Mucosa of stomach (tissue), 1 donor: ENCODE results near the gene SPATS2L.
"Not testable (repeated sequence)": the region's sequence is repeated elsewhere in the genome, so short reads cannot be mapped to it uniquely, and the experiment has no call there.

Experiments used
- H3K27me3 ChIP-seq: one replicate; pipeline ENCODE4 v1.7.0; 2013; ENCODE audit warnings: mild to moderate bottlenecking, low read length; ENCODE audit not compliant: control insufficient read depth, insufficient read depth
- H3K36me3 ChIP-seq: one replicate; pipeline ENCODE4 v1.7.0; 2013; ENCODE audit warnings: low read length; ENCODE audit not compliant: control insufficient read depth, insufficient read depth
- H3K4me1 ChIP-seq: one replicate; pipeline ENCODE4 v1.7.0; 2013; ENCODE audit warnings: mild to moderate bottlenecking, low read length; ENCODE audit not compliant: control insufficient read depth, insufficient read depth
- H3K4me3 ChIP-seq: one replicate; pipeline ENCODE4 v1.7.0; 2013; ENCODE audit warnings: low read length
- H3K9ac ChIP-seq: one replicate; pipeline ENCODE4 v1.7.0; 2013; ENCODE audit warnings: mild to moderate bottlenecking, low read length, moderate library complexity
- H3K9me3 ChIP-seq: one replicate; pipeline ENCODE4 v1.7.0; 2013; ENCODE audit warnings: mild to moderate bottlenecking, low read length, moderate library complexity; ENCODE audit not compliant: control insufficient read depth
- donor health status: Pancreatic carcinoma.

Gene SPATS2L

GRCh38 chr2:200330351-200331060 is 24.0 kb downstream of the SPATS2L start:
- Histone ChIP-seq H3K4me1 (peaks cover 5% of the 10 kb centered on the region), H3K9me3 (no peaks in the 10 kb centered on the region), H3K27me3 (no peaks in the 10 kb centered on the region), H3K36me3 (no peaks in the 10 kb centered on the region), H3K4me3 (no peak overlapping the region), H3K9ac (no peak overlapping the region)

DNA sequence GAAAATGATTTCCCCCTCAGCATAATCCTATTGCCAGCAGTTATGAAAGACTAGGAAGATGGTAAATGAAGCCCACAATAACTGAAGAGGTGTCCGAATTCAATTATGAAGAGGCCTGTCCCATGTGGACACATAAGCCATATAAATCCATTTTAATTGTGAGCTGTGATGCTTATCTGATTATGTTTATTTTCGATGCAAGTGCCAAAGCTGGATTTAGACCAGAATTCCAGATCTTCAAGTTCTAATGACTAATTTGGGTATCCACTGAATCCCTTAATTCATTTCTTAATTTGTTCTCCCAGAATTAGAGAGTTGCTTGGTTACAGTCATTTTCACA is 24.5 kb downstream of the SPATS2L start:
- H3K9me3 ChIP-seq: no peaks in the 10 kb centered on the region
- peaks cover 9% of the 10 kb centered on the region for H3K4me1 ChIP-seq
- H3K4me3 ChIP-seq: no peak overlapping the region
- H3K27me3 ChIP-seq: no peaks in the 10 kb centered on the region
- H3K36me3 ChIP-seq: no peaks in the 10 kb centered on the region
- H3K9ac ChIP-seq: no peak overlapping the region

DNA sequence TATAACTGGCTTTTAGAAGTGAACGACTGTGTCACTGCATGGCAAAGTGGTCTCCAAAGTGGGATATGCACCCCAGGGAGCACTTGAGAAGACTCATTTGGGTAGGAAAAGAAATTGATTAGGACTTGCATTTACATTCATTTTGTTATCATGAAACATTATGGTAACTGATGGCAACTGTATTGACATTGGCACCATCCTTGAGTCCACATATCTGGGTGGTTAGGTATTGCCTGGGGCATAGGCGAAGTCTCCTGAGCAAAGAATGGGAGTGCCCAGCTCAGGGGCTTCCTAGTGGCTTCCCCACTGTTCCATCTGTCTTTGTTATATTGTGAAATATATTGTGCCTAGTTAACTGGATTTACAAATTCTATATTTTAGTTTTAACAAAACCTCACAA is 29.2 kb downstream of the SPATS2L start:
- peaks cover 14% of the 10 kb centered on the region for H3K4me1 ChIP-seq

GRCh38 chr2:200336980-200337615 is 30.6 kb downstream of the SPATS2L start:
- H3K9me3 ChIP-seq: no peaks in the 10 kb centered on the region
- no peaks in the 10 kb centered on the region for H3K27me3 ChIP-seq
- H3K9ac ChIP-seq: no peak overlapping the region
- no peak overlapping the region for H3K4me3 ChIP-seq
- H3K36me3 ChIP-seq: no peaks in the 10 kb centered on the region
- peaks cover 14% of the 10 kb centered on the region for H3K4me1 ChIP-seq

More for the DNA sequence above, 29.2 kb downstream of the SPATS2L start:
- no peak overlapping the region for H3K4me3 ChIP-seq
- no peaks in the 10 kb centered on the region for H3K27me3 ChIP-seq
- no peaks in the 10 kb centered on the region for H3K9me3 ChIP-seq
- no peak overlapping the region for H3K9ac ChIP-seq
- H3K36me3 ChIP-seq: no peaks in the 10 kb centered on the region

DNA sequence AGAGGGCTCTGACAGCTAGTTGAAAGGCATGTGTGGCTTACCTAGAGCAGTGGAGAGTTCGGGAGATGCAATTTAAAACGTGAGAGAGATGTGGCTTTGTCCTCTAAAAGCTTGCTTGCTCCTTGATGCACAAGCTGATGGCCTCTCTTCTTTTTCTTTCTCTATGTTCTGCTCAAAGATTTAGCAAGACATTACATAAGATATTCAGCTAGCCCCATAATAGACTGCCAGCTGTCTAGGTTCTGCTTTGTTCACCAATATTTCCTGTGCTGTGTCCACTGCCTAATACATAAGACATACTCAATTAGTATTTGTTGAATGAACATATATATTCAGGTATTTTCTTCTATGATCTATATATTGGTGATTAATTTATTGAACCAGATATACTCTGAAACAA is 31.1 kb downstream of the SPATS2L start:
- Histone ChIP-seq H3K4me1 (peaks cover 14% of the 10 kb centered on the region), H3K9me3 (no peaks in the 10 kb centered on the region), H3K4me3 (no peak overlapping the region), H3K9ac (no peak overlapping the region), H3K27me3 (no peaks in the 10 kb centered on the region), H3K36me3 (no peaks in the 10 kb centered on the region)

- peaks cover 14% of the 10 kb centered on the region for H3K4me1 ChIP-seq
Measured at GRCh38 chr2:200338692-200339091, 32.2 kb downstream of the SPATS2L start.

DNA sequence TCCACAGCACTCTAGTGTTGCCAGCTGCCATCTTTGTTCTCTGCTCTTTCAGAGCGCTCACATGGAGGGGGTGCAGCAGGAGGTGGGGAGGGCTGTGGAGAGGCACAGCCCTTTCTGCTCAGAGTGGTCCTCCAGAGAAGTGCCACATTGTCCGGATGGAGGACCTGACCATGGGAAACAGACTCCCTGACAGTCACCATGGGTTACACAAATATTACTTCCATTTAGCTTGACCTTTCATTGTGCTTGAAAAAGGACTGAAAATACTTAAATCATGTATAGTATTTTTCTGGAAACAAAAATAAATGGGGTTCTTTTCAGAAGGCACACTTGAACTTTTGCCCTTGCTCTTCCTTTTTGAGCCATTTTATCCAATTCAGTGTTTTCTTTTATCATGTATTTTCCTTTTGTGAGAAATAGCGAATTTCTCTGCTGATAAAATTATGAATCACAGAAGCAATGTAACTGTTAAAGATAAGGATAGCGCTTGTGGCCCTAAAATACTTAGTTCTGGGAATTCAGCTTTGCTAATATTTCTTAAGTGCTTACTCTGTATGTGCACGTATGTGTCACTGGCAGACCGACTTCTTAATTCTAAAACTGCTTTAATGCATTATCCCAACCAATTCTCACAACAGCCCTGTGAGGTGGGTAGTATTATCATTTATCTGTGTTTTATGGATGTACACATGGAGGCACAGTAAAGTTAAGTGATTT is 34.2 kb downstream of the SPATS2L start:
- no peaks in the 10 kb centered on the region for H3K36me3 ChIP-seq
- peaks cover 8% of the 10 kb centered on the region for H3K4me1 ChIP-seq
- no peaks in the 10 kb centered on the region for H3K9me3 ChIP-seq
- no peak overlapping the region for H3K9ac ChIP-seq
- H3K4me3 ChIP-seq: no peak overlapping the region
- H3K27me3 ChIP-seq: no peaks in the 10 kb centered on the region

More at GRCh38 chr2:200338692-200339091, 32.2 kb downstream of the SPATS2L start:
- Histone ChIP-seq H3K4me3 (no peak overlapping the region), H3K9me3 (no peaks in the 10 kb centered on the region), H3K36me3 (no peaks in the 10 kb centered on the region), H3K27me3 (no peaks in the 10 kb centered on the region), H3K9ac (no peak overlapping the region)

DNA sequence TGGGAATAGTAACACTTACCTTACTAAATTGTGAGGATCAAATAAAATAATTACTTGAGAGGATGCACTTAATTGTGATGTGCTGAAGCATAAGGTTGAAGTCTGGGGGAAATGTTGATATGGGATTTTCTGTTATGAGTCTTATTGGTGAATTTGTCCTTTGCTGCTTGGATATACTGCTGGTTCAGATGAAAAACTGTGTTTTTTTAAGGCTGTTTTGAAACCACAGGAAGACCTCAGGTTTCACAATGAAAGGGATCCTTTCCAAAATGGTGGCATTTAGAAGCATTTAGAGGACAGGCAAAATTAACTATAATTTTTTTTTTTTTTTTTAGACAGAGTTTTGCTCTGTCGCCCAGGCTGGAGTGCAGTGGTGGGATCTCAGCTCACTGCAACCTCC is 34.9 kb downstream of the SPATS2L start:
- Histone ChIP-seq H3K4me3 (no peak overlapping the region), H3K36me3 (no peaks in the 10 kb centered on the region), H3K9ac (no peak overlapping the region), H3K9me3 (no peaks in the 10 kb centered on the region), H3K27me3 (no peaks in the 10 kb centered on the region), H3K4me1 (peaks cover 6% of the 10 kb centered on the region)

DNA sequence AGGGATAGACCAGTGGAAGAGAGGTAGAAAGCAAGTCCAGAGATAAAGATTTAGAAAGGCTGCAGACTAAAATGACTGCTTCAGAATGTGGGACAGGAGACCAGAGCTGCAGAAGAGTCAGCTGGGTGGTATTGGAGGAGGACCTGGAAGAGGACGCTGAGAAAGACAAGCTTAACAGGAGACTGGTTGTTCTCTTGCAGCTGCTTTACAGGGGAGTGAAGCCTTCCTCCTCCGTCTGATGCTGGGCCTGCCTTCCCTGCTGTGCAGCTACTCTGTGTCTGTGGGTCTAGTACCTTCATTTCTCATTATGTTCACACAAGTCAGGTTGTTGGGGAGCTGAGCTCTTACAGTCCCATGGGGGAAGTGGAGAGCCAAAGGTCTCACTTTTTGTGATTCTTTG is 35.7 kb downstream of the SPATS2L start:
- Histone ChIP-seq H3K4me3 (no peak overlapping the region), H3K4me1 (peaks cover 4% of the 10 kb centered on the region), H3K36me3 (no peaks in the 10 kb centered on the region), H3K27me3 (no peaks in the 10 kb centered on the region), H3K9ac (no peak overlapping the region), H3K9me3 (no peaks in the 10 kb centered on the region)

GRCh38 chr2:200342654-200343053 is 36.2 kb downstream of the SPATS2L start:
- H3K9ac ChIP-seq: no peak overlapping the region
- peaks cover under 1% of the 10 kb centered on the region for H3K4me1 ChIP-seq
- H3K27me3 ChIP-seq: no peaks in the 10 kb centered on the region
- H3K36me3 ChIP-seq: no peaks in the 10 kb centered on the region
- no peak overlapping the region for H3K4me3 ChIP-seq
- no peaks in the 10 kb centered on the region for H3K9me3 ChIP-seq

DNA sequence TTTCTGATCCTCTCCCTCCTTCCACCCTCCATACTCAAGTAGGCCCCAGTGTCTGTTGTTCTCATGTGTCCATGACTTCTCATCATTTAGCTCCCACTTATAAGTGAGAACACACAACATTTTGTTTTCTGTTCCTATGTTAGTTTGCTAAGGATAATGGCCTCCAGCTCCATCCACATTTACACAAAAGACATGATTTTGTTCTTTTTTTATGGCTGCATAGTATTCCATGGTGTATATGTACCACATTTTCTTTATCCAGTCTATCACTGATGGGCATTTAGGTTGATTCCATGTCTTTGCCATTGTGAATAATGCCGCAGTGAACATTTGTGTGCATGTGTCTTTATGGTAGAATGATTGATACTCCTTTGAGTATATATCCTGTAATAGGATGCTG is 37.7 kb downstream of the SPATS2L start:
- not testable (repeated sequence) for H3K36me3 ChIP-seq, H3K9me3 ChIP-seq, H3K4me3 ChIP-seq, H3K4me1 ChIP-seq, H3K9ac ChIP-seq, H3K27me3 ChIP-seq

GRCh38 chr2:200345975-200346374 is 39.5 kb downstream of the SPATS2L start:
- Histone ChIP-seq H3K9ac (no peak overlapping the region), H3K4me1 (peaks cover 3% of the 10 kb centered on the region), H3K27me3 (no peaks in the 10 kb centered on the region), H3K4me3 (no peak overlapping the region), H3K36me3 (no peaks in the 10 kb centered on the region), H3K9me3 (no peaks in the 10 kb centered on the region)
